WTC11 (cell line): ENCODE measurements around the gene MPND.

Experiments
- TEAD1 ChIP-seq: sonication (generic); formaldehyde crosslinking; IDR thresholded peaks from 2 replicates; pipeline ENCODE4 v1.8.0; 2022; ENCODE audit warnings: mild to moderate bottlenecking, missing genetic modification reagents
- USF1 ChIP-seq: sonication (generic); formaldehyde crosslinking; IDR thresholded peaks from 2 replicates; pipeline ENCODE4 v1.8.0; 2022; ENCODE audit warnings: mild to moderate bottlenecking, missing genetic modification reagents
- ZNF232 ChIP-seq: sonication (generic); formaldehyde crosslinking; IDR thresholded peaks from 2 replicates; pipeline ENCODE4 v1.8.0; 2022; ENCODE audit warnings: mild to moderate bottlenecking, missing genetic modification reagents

- no peak for TF ChIP-seq ZNF232
- no peak for TF ChIP-seq USF1 (CRISPR knock-in tag)
- no peak for TF ChIP-seq TEAD1 (CRISPR knock-in tag)
Measured at GRCh38 chr19:4322942-4323665, 20.3 kb upstream of the MPND start.
